Lower leg skin (tissue), 3 donors: ENCODE data around the gene TRIM71.

ENCODE experiments used
- CTCF ChIP-seq, 3 donors: fragments of 450-650 bp; IDR thresholded peaks; one replicate each; pipeline ENCODE4 v1.5.1; 2016; ENCODE audit warnings: antibody characterized with exemption in 3 of 3, mild to moderate bottlenecking in 3 of 3, moderate library complexity in 2 of 3
- POLR2A ChIP-seq, 2 donors: fragments of 450-650 bp; IDR thresholded peaks; one replicate each; pipeline ENCODE4 v1.6.1; 2016 to 2017; ENCODE audit warnings: antibody characterized with exemption in 2 of 2, mild to moderate bottlenecking in 1 of 2, moderate library complexity in 1 of 2

GRCh38 chr3:32818970-32819511 is 1.2 kb downstream of the TRIM71 start:
- TF ChIP-seq CTCF (IDR thresholded peaks at IDR 0.05) = no peak
- TF ChIP-seq POLR2A (IDR thresholded peaks at IDR 0.05) = no peak
